GM18526 (cell line): Measurements from ENCODE around the gene MICA.

Source experiments
- POLR2A ChIP-seq: IDR thresholded peaks from 3 replicates; pipeline ENCODE4 v1.6.1; 2011; ENCODE audit not compliant: insufficient read length; ENCODE audit errors: extremely low read depth

Gene MICA

GRCh38 chr6:31403283-31404060 is at the start of gene MICA:
Gene MICA (plus strand): TSS chr6:31403595. CDS start chr6:31403633, 38 bp downstream.
- TF ChIP-seq POLR2A, result no peak

GRCh38 chr6:31354158-31354863 is 49.1 kb upstream of the MICA start:
- no peak for TF ChIP-seq POLR2A

DNA sequence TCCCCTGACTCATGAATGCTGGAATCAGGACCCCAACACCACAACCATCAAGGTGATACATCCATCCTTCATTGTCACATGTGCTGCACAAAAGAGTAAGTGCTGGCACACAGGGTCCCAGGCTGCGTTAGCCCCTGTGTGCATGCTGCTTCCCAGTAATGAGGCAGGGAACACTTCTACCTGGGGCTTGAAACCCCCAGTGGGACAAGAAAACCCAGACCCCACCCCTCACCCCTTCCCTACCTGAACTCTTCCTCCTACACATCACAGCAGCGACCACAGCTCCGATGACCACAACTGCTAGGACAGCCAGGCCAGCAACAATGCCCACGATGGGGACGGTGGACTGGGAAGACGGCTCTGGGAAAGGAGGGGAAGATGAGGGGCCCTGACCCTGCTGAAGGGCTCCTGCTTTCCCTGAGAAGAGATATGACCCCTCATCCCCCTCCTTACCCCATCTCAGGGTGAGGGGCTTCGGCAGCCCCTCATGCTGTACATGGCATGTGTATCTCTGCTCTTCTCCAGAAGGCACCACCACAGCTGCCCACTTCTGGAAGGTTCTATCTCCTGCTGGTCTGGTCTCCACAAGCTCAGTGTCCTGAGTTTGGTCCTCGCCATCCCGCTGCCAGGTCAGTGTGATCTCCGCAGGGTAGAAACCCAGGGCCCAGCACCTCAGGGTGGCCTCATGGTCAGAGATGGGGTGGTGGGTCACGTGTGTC is 48.4 kb upstream of the MICA start:
- no peak for TF ChIP-seq POLR2A

DNA sequence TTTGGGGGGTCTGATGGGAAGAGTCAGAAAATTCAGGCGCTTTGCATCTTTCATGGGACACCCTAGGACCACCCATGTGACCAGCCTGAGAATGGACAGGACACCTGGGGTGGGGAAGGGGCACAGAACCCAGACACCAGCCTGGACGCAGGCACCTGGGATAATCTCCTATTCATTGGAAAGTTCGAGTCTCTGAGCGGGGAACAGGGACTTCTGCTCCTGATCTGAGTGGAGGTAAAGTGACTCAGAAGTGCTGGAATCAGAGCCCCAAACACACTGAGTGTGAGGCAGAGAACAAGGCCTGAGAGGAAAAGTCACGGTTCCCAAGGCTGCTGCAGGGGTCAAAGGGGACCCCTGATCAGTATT is 47.8 kb upstream of the MICA start:
- no peak for TF ChIP-seq POLR2A

GRCh38 chr6:31356216-31356945 is 47.0 kb upstream of the MICA start:
- no peak for TF ChIP-seq POLR2A

DNA sequence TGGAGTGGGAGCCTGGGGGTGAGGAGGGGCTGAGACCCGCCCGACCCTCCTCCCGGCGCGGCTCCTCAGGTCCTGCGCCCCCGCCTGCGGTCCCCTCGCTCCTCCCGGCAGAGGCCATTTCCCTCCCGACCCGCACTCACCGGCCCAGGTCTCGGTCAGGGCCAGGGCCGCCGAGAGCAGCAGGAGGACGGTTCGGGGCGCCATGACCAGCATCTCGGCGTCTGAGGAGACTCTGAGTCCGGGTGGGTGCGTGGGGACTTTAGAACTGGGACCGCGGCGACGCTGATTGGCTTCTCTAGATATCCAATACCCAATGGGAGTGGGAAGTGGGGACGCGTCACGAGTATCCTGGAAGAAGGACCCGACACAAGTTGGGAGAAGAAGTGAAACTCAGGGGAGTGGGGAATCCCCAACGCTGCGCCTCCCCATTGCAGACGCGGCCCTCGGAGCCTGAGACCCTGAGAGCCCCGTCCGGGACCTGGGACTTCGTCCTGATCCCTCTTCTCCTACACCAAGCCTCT is 46.4 kb upstream of the MICA start, which contains the start of gene HLA-B:
Gene HLA-B, minus strand, starts transcription at position 234 of the 521 bp plus-strand sequence. Its CDS starts 21 bp downstream, at position 213.
- peak; percentile 79 for TF ChIP-seq POLR2A

DNA sequence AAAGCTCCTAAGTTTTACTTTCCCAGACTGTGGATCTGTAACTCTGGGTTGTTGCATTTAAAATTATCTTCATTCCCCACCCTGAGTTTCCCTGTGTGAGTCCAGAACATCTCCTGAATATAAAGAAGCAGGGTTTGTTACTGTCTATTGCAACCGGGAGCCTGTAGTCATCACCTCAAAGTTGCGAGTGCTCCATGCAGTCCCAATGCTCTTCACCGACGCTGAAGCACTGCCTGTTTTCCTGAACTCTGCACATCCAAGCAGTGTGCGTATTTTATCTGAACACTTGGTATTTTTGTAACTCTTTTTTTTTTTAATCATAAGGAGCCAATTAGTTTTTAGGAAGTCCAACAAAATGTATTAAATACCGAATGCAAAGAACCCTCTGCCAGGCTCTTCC is 45.5 kb upstream of the MICA start:
- TF ChIP-seq POLR2A, result no peak

GRCh38 chr6:31358302-31358701 is 45.1 kb upstream of the MICA start:
- TF ChIP-seq POLR2A, result no peak

DNA sequence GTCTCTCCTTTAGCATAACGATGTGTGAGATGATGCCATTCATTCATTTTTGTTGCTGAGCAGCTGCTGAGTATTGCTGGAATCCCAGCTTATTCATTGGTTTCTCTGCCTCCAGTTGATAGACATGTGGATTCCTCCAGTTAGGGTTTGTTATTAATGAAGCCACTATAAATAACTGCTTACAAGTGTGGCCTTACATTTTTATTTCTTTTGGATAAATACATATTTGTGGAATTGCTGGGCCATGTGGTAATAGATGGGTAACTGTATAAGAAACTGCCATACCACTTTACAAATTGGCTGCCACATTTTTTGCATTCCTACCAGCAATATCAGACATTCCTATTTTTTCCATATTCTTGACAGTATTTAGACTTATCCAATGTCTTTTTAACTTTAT is 43.8 kb upstream of the MICA start:
- TF ChIP-seq POLR2A, result no peak

DNA sequence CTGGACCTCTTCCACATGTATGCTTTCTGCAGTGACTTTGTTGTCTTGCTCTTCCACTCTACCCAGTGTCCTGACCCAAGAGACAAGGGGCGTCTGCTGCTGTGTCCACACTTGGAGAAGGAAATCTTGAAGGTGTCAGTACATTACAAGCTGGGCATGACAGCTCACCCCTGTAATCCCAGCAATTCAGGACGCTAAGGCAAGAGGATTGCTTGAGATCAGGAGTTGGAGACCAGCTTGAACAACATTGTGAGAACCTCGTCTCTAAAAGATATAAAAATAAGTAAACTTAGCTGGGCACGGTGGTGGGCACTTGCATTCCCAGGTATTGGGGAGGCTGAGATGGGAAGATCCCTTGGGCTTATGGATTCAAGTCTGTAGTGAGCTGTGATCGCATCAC is 40.6 kb upstream of the MICA start:
- TF ChIP-seq POLR2A, result no peak

GRCh38 chr6:31363811-31364210 is 39.6 kb upstream of the MICA start:
- no peak for TF ChIP-seq POLR2A

DNA sequence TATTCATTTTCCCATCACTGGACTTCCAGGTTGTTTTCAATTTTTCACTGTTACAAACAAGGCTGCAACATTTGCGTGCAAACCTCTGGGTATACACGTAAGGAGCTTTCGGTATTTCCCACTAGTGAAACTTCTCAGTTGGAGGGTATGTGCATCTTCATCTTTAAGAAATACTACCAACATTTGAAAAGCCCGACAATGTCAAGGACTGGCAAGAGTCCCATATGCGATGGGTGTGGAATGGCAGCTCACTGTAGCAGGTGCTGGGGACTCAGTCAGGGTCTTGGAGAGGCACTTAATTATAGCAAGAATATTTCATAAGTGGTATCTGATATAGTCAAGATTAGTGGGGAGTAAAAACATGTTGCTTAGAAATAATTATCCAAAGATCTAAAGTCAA is 37.5 kb upstream of the MICA start:
- TF ChIP-seq POLR2A, result no peak

- TF ChIP-seq POLR2A, result no peak
Observed at GRCh38 chr6:31366693-31367470, 36.5 kb upstream of the MICA start.

GRCh38 chr6:31368461-31368860 is 34.9 kb upstream of the MICA start:
- no peak for TF ChIP-seq POLR2A
